GM21576 (cell line): ENCODE measurements around the gene NCCRP1.

ENCODE experiments used
- ATAC-seq: cut with Tn5 transposase; IDR thresholded peaks from one replicate; pipeline ENCODE4 v1.9.1; 2021; ENCODE audit warnings: mild to moderate bottlenecking, moderate library complexity; ENCODE audit not compliant: unreplicated experiment

The NCCRP1 gene

GRCh38 chr19:39164289-39164688, 32.5 kb upstream of the NCCRP1 start:
- no peak for ATAC-seq

DNA sequence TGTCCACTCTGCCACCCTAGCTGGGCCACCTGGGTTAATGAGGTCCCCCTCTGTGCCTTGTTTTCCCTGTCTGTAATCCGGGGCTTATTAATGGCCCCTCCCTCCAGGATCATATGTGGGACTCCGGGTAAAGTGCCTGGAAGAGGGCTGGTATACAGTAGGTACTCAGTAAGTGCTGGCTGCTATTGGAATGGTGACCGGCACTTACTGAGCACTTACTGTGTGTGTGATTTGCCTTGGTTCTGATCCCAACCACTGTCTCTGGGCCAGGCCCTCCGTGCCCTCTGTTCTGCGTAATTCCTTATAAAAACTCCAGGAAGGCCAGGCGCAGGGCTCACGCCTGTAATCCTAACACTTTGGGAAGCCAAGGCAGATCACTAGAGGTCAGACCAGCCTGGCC, 30.9 kb upstream of the NCCRP1 start:
- ATAC-seq = no peak

DNA sequence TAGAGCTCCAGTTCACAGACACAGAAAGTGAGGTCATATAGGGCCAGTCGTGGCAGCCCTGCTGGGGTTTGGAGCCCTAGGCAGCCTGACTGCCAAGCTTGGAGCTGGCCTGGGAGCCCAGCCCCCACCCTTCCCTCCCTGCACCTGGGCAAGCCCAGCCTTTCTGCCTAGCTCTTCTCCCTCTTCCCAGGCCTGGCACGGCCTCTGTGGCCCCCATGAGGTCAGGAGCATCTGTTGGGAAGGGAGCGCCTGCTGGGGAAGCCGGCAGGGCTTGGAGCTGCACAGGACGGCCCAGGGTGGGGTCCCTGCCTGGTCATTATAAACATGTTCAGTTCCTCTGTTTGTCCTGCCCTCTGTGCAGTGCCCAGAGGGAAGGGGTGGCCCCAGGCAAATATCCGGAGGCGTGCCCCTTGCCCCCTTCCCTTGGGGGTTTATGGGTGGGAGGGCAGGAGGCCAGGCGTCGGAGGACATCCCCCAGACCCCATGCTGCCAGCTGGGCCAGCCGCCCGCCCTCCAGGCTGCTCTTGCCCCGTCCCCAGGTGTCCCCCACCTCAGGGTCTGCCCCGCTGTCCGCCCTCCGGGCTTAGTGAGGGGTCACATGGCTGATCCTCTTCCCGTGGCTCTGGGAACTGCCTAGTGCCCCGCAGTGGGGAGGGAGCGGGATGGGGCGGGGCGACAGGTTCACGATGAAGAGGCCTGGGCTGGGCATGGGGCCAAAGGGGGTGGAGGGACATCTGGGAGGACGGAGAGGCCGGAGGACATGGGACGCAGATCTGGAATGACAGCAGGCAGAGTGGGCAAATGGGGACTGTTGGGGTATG, 30.0 kb upstream of the NCCRP1 start:
- ATAC-seq = no peak

DNA sequence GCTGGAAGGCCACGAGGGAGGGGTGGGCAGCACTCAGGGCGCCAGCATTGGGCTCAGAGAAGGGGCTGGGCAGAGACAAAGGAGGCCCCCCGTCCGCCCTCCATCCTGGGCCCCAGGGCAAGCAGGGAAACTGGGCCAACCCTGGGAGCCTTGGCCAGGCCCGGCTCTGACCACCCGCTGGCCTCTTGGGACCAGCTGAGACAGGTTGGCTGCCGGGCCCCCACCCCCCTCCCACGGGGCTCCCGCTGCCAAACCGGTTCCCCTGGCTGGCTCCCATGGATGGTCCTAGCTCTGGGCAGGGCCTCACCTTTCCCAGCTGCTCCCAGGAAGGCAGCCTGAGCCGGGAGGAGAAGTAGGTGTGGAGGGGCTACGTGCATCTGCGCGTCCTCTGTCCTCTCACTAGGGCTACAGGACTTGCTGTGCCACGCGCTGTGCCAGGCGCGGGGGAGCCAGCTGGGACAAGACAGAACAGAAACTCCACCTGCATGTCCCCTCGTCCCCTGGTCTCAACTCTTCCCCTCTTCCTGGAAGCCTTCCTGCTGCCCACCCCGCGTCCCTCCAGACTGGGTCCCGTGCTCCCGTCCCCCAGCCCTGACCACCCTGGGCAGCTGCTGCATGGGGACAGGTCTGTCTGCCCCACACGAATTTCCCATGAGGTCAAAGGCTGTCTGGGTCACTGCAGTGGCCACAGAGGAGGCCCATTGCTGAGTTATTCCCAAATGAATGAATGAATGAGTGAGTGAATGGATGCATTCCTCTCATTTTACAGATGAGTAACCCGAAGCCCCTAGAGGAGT, 29.1 kb upstream of the NCCRP1 start:
- ATAC-seq = no peak

DNA sequence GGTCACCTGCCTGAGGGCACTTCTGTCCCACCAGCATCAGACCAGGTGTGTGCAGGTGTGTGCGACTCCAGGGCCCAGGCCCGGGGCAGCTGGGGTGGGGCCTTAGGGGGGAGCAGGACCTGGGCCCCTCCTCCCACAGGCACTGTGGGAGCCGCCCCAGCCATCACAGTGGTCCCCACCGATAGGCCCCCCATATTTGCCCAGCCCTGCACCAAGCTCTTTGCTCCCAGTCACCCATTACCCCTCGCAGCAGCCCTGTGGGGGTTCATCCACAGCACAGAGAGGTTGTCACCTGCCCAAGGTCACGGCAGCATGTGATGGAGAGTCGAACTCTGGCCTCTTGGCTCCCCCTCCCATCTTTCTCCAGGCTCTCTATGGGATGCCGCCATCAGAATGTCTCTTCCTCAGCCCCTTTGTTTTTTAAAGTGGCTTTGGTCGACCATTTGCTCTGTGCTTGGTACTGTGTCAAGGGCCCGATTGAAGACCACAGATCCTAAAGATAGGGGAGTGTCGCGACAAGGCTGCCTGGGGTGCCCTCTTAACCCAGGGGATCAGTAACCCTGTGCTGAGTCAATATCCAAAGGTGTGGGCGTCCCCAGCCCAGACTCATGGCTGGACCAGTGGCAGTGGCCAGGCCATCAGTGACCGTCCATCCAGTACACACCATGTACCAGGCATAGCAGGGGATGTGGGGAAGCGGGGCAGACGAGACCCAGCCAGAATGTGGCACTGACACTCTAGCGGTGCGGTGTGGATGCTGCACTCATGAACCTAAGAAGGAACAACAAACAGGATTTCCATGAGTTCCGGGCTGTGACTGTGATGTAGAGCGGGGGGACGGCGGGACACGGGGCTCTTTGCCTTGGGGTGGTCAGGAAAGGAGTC, 28.3 kb upstream of the NCCRP1 start:
- ATAC-seq = no peak

DNA sequence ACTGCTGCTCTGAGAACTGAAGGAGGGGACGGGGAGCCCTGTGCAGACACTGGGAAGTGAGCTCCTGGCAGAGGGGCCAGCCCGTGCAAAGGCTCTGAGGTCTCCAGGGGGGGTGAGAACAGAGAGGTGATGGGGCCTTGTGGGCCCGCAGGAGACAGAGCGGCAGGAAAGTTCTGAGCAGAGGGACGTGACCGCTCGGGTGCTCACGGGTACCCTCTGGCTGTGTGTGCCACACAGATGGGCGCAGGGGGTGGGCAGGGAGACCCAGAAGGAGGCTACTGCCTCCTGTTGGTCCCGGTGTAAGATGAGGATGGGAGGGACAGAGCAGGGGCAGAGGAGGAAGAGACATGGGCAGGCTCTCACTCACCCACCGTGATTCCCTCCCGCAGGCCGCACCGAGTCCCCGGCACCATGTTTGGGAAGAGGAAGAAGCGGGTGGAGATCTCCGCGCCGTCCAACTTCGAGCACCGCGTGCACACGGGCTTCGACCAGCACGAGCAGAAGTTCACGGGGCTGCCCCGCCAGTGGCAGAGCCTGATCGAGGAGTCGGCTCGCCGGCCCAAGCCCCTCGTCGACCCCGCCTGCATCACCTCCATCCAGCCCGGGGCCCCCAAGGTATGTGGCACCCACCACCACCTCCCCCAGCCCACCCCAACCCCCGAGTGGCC, 27.5 kb upstream of the NCCRP1 start:
- ATAC-seq = no peak

DNA sequence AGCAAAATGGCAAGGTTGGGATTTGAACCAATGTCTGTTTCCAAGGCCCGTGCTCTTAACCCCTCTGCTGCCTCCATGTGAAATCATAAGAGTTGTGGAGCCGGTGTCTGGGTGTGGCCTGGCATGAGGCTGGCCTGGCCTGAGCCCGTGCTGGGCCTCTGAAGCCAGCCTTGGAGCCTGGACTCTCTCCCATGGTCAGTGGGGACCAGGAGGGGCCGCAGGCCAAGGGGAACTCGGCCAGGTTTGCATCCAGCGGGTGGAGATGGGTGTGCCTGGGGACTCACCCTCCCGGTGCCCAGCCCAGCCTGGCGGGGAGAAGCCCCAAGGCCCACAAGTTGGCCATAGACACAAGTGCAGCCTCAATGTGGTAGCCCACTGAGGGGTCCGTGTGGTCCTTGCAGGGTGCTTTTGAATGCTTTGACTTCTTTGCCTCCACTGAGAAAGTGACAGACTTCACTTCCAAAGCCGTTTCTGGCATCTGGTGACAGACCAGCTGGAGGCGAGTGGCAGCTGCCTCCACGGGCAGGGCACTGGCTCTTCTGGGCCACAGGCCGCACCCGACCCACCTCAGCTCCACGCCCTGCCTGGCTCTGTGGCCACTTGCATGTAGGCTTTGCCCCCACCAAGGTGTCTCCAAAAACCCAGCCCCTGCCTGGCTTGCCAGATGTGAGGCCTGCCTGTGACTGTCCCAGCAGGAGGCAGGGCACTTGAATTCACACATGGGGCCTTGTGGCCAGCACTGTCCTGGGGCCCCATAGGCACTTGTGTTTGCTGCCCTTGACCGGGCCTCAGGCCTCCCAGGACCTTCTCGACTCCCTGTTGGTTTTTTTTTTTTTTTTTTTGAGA, 26.2 kb upstream of the NCCRP1 start:
- no peak for ATAC-seq

DNA sequence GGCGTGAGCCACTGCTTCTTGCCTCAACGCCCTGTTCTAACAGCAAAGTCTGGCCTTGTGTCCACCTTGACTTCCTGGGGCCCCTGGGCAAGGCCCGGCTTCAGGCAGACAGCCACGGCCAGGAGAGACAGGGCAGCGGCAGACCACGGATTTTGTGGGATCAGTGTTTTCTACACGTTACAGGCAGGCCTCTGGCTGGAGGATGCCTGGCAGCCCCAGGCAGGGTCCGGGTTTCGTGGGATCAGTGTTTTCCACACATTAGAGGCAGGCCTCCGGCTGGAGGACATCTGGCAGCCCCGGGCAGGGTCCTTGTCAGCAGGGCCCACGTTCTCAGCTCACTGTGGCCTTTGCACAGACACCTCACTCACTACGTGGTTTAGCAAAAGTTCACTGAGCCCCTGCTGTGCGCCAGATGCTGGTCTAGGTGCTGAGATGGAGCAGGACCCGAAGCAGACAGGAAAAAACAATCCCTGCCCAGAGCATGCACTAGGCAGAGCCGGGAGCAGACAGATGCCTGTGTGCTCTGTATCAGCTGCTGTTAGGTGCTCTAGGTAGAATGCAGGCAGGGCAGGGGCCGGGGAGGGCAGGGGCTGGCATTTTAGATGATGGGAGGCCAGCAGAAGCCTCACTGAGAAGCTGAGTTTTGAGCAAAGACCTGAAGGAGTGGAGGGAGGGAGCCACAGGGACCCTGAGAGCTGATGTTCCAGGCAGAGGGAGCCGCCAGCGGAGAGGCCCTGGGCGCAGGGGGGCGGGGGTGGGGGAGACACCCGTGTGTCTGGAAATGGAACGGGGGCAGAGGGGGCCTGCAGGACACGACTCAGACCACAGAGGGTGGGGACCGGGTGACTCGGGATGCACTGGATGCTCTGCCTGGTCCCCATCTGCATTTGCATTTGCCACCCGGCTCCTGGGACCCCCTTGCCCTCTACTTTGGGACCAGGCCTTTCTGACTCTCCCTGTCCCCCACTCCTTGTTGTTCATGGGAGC, 25.0 kb upstream of the NCCRP1 start:
- ATAC-seq = no peak

GRCh38 chr19:39172700-39173501, 23.9 kb upstream of the NCCRP1 start:
- ATAC-seq = no peak

DNA sequence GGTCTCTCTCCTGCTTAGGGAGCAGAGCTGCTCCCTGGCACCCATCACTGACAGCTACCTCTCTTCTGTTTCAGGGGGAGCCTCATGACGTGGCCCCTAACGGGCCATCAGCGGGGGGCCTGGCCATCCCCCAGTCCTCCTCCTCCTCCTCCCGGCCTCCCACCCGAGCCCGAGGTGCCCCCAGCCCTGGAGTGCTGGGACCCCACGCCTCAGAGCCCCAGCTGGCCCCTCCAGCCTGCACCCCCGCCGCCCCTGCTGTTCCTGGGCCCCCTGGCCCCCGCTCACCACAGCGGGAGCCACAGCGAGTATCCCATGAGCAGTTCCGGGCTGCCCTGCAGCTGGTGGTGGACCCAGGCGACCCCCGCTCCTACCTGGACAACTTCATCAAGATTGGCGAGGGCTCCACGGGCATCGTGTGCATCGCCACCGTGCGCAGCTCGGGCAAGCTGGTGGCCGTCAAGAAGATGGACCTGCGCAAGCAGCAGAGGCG, 23.2 kb upstream of the NCCRP1 start:
- no peak for ATAC-seq

DNA sequence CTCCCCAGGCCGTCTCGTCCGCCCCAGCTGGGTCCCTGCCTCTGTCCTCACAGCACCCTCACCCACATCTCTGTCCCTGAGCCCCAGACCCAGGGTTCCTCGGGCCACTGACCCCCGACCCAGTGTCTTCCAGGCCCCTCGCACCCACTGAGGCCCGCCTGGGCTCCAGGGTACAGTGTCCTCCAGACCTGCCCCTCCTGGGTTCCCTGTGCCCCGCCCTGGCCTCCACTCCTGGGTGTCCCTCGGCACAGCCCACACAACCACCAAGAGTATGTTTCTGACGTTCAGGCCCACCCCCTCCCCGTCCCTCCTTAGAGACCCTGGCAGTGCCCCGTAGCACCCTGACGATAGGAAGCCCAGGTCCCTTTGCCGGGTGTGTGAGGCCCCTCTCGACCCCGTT, 22.6 kb upstream of the NCCRP1 start:
- no peak for ATAC-seq

- no peak for ATAC-seq
Measured at GRCh38 chr19:39174558-39175544, 21.9 kb upstream of the NCCRP1 start.

GRCh38 chr19:39175564-39175963, 21.2 kb upstream of the NCCRP1 start:
- no peak for ATAC-seq

- no peak for ATAC-seq
Measured at GRCh38 chr19:39177110-39177699, 19.6 kb upstream of the NCCRP1 start.

DNA sequence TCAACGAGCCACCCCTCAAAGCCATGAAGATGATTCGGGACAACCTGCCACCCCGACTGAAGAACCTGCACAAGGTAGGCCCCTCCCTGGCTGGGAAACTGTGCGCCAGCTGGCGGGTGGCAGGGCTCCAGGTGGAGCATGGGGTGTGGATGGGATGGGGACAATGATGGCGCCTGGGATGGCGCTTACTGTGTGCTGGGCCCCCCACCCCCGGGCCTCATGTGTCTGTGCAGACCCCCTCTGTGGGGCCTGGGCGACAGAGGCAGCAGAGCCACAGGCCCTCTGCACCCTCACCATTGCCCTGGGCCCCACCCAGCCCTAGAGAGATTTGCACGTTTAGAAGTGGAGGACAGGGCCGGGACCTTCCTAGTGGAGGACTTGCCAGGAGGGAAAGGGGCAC, 19.0 kb upstream of the NCCRP1 start:
- no peak for ATAC-seq
